ENCODE results near the gene SMIM3.
"Not testable (repeated sequence)": the region's sequence is repeated elsewhere in the genome, so short reads cannot be mapped to it uniquely, and the experiment has no call there.

The SMIM3 gene

DNA sequence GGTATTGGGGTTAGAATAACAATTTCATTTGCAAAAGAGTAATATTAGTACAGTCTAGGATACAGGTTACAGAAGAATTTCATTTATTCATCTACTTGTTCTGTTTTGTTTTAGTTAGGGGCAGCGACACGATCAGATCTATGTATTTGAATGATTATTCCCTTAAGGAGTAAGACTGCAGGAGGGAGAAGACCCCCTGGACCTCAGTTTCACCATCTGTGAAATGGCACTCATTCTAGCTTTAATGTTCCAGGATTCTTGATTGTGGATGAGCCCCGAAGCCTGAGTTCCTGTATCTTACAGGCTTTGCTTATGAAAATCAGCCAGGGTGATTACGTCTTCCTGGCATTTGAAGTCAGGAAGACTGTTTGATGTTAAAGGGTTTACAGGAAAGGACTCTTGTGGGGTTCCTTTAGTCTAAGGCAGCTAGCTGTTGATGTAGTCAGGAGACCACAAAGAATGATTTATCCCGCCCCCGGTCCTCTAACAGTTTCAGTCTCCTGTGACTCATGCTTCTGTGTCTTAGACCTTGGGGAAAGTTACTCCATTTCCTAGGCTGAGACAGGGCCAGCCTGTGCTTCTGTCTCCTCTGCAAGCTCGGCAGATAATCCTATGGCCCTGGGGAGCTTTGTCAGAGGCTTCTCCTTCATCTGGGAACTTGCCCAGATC lies 11.5 kb downstream of the SMIM3 start:
- H3K36me3 ChIP-seq (ENCODE audit: control insufficient read depth in 2 of 2, insufficient read depth in 2 of 2, low read length in 2 of 2), result no peaks in the 10 kb centered on the region
- H3K9ac ChIP-seq (ENCODE audit: low read depth in 1 of 2, low read length in 2 of 2), result no peak overlapping the region
- H3K27me3 ChIP-seq (ENCODE audit: control insufficient read depth in 2 of 2, insufficient read depth in 2 of 2, low read length in 2 of 2), result no peaks in the 10 kb centered on the region
- no peak overlapping the region for H3K4me3 ChIP-seq (ENCODE audit: low read length in 2 of 2)
- H3K4me1 ChIP-seq (ENCODE audit: control insufficient read depth in 2 of 2, insufficient read depth in 2 of 2, low read length in 2 of 2), result peaks cover 0 to 5% of the 10 kb centered on the region in 2 donors
- no peaks in the 10 kb centered on the region for H3K9me3 ChIP-seq (ENCODE audit: control insufficient read depth in 2 of 2, low read length in 2 of 2)
- H3K27ac ChIP-seq (ENCODE audit: low read depth in 2 of 2, low read length in 2 of 2), result peak overlapping the region; percentile 56 to 66

DNA sequence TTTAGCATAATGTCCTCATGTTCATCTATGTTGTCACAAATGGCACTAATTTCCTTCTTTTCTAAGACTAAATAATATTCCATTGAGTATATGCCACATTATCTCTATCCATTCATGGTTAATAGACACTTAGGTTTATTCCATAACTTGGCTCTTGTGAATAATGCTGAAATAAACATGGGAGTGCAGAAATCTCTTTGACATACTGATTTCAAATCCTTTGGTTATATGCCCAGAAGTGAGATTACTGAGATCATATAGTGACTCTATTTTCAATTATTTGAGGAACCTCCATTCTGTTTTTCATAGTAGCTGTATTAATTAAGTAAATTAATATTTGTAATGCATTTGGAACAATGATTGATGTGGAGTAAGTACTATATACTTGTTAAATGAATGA lies 13.0 kb downstream of the SMIM3 start:
- H3K4me1 ChIP-seq (ENCODE audit: control insufficient read depth in 2 of 2, insufficient read depth in 2 of 2, low read length in 2 of 2), result peaks cover 0 to 5% of the 10 kb centered on the region in 2 donors
- H3K9ac ChIP-seq (ENCODE audit: low read depth in 1 of 2, low read length in 2 of 2), result no peak overlapping the region
- H3K36me3 ChIP-seq (ENCODE audit: control insufficient read depth in 2 of 2, insufficient read depth in 2 of 2, low read length in 2 of 2), result peaks cover 5 to 10% of the 10 kb centered on the region in 2 donors
- no peak overlapping the region for H3K4me3 ChIP-seq (ENCODE audit: low read length in 2 of 2)
- H3K27me3 ChIP-seq (ENCODE audit: control insufficient read depth in 2 of 2, insufficient read depth in 2 of 2, low read length in 2 of 2), result no peaks in the 10 kb centered on the region
- H3K9me3 ChIP-seq (ENCODE audit: control insufficient read depth in 2 of 2, low read length in 2 of 2), result no peaks in the 10 kb centered on the region
- no peak overlapping the region for H3K27ac ChIP-seq (ENCODE audit: low read depth in 2 of 2, low read length in 2 of 2)

DNA sequence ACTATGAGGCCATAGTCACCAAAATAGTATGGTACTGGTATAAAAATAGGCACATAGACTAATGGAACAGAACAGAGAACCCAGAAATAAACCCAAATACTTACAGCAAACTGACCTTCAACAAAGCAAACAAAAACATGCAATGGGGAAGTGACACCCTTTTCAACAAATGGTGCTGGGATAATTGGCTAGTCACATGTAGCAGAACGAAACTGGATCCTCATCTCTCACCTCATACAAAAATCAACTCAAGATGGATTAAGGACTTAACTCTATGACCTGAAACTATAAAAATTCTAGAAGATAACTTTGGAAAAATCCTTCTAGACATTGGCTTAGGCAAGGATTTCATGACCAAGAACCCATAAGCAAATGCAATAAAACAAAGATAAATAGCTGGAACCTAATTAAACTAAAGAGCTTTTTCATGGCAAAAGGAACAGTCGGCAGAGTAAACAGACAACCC lies 14.9 kb downstream of the SMIM3 start:
- H3K27ac ChIP-seq (ENCODE audit: low read depth in 2 of 2, low read length in 2 of 2); H3K4me3 ChIP-seq (ENCODE audit: low read length in 2 of 2); H3K9ac ChIP-seq (ENCODE audit: low read depth in 1 of 2, low read length in 2 of 2); H3K27me3 ChIP-seq (ENCODE audit: control insufficient read depth in 2 of 2, insufficient read depth in 2 of 2, low read length in 2 of 2); H3K4me1 ChIP-seq (ENCODE audit: control insufficient read depth in 2 of 2, insufficient read depth in 2 of 2, low read length in 2 of 2); H3K9me3 ChIP-seq (ENCODE audit: control insufficient read depth in 2 of 2, low read length in 2 of 2): not testable (repeated sequence)
- H3K36me3 ChIP-seq (ENCODE audit: control insufficient read depth in 2 of 2, insufficient read depth in 2 of 2, low read length in 2 of 2), result peaks cover 5 to 13% of the 10 kb centered on the region in 2 donors

DNA sequence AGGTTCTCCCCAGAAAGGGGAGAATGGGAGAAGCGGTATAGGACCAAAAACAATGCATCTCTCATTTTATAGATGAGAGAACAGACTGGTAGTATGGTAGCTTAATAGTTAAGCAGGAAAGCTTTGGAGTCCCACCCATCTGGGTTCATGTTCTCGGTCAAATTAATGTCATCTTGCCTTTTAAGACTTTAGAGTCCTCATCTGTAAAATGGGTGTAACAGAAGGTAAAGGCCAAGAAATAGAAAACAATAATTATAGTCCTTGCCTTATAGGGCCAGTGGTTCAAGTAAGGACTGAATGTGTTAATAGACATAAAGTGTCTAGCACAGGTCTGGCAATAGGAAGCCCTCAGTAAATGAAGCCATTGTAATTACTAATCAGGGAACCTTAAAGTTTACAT lies 16.4 kb downstream of the SMIM3 start:
- H3K4me1 ChIP-seq (ENCODE audit: control insufficient read depth in 2 of 2, insufficient read depth in 2 of 2, low read length in 2 of 2), result peaks cover 0 to 5% of the 10 kb centered on the region in 2 donors
- H3K4me3 ChIP-seq (ENCODE audit: low read length in 2 of 2), result no peak overlapping the region
- peaks cover 5 to 13% of the 10 kb centered on the region in 2 donors for H3K36me3 ChIP-seq (ENCODE audit: control insufficient read depth in 2 of 2, insufficient read depth in 2 of 2, low read length in 2 of 2)
- H3K27me3 ChIP-seq (ENCODE audit: control insufficient read depth in 2 of 2, insufficient read depth in 2 of 2, low read length in 2 of 2), result no peaks in the 10 kb centered on the region
- no peak overlapping the region for H3K9ac ChIP-seq (ENCODE audit: low read depth in 1 of 2, low read length in 2 of 2)
- no peak overlapping the region for H3K27ac ChIP-seq (ENCODE audit: low read depth in 2 of 2, low read length in 2 of 2)
- no peaks in the 10 kb centered on the region for H3K9me3 ChIP-seq (ENCODE audit: control insufficient read depth in 2 of 2, low read length in 2 of 2)

DNA sequence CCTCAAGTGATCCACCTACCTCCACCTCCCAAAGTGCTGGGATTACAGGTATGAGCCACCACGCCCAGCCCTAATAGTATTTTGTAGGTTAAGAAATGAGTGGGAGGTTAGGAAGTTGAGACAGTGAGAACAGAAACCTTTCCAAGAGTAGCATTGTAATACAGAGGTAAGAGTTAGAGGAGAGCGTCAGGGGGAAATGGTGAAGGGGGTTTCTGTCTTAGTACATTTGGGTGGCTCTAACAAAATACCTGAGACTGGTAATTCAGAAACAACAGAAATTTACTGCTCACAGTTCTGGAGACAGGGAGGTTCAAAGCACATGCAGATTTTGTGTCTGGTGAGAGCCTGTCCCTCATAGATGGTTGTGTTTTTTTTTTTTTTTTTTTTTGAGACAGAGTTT lies 18.8 kb downstream of the SMIM3 start:
- no peaks in the 10 kb centered on the region for H3K9me3 ChIP-seq (ENCODE audit: control insufficient read depth in 2 of 2, low read length in 2 of 2)
- no peaks in the 10 kb centered on the region for H3K27me3 ChIP-seq (ENCODE audit: control insufficient read depth in 2 of 2, insufficient read depth in 2 of 2, low read length in 2 of 2)
- H3K36me3 ChIP-seq (ENCODE audit: control insufficient read depth in 2 of 2, insufficient read depth in 2 of 2, low read length in 2 of 2), result peaks cover 5 to 13% of the 10 kb centered on the region in 2 donors
- H3K9ac ChIP-seq (ENCODE audit: low read depth in 1 of 2, low read length in 2 of 2), result no peak overlapping the region
- no peak overlapping the region for H3K4me3 ChIP-seq (ENCODE audit: low read length in 2 of 2)
- no peak overlapping the region for H3K27ac ChIP-seq (ENCODE audit: low read depth in 2 of 2, low read length in 2 of 2)
- H3K4me1 ChIP-seq (ENCODE audit: control insufficient read depth in 2 of 2, insufficient read depth in 2 of 2, low read length in 2 of 2), result no peaks in the 10 kb centered on the region

DNA sequence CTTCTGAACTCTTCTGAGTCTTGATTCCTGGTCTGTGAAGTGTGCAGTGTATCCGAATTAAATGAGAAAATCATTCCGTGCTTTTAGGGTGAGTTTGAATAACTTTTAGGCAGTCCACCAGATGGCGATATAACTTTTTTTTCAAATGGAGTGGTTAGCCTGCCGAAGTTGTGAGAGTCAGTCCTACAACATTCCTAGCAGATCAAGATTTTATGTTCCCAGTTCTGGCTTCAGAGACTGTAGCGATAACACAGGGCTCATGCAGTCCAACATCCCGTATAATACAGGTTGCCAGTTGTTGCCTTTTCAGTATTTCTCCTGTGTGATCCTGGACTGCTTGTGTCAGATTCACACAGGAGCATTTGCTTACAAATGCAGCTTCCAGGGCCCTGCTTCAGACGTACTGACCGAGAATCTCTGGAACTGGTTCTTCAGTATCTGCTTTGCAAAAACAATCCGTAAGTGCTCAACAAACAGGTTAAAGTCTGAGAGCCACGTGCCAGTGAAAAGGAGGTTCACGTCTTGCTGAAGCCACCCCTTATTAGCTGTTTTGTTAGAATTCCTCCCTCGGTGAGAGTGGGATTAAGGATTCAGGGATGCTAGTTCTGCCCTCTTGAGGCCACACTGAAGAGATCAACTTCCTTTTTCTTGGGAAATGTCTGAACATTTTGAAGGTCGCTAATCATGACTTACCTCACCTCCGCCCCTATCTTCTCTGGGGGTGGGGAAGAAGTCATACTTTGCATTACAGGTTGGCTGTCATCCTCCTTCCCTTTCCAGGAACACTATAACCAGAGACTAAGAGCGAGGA lies 22.8 kb downstream of the SMIM3 start:
- Histone ChIP-seq H3K36me3 (ENCODE audit: control insufficient read depth in 2 of 2, insufficient read depth in 2 of 2, low read length in 2 of 2) (peaks cover 0 to 3% of the 10 kb centered on the region in 2 donors), H3K27me3 (ENCODE audit: control insufficient read depth in 2 of 2, insufficient read depth in 2 of 2, low read length in 2 of 2) (no peaks in the 10 kb centered on the region), H3K9ac (ENCODE audit: low read depth in 1 of 2, low read length in 2 of 2) (peak overlapping the region in 1 of 2 donors; percentile 32), H3K9me3 (ENCODE audit: control insufficient read depth in 2 of 2, low read length in 2 of 2) (no peaks in the 10 kb centered on the region), H3K27ac (ENCODE audit: low read depth in 2 of 2, low read length in 2 of 2) (peak overlapping the region in 1 of 2 donors; percentile 50), H3K4me3 (ENCODE audit: low read length in 2 of 2) (peak overlapping the region; percentile 56 to 60), H3K4me1 (ENCODE audit: control insufficient read depth in 2 of 2, insufficient read depth in 2 of 2, low read length in 2 of 2) (no peaks in the 10 kb centered on the region)

DNA sequence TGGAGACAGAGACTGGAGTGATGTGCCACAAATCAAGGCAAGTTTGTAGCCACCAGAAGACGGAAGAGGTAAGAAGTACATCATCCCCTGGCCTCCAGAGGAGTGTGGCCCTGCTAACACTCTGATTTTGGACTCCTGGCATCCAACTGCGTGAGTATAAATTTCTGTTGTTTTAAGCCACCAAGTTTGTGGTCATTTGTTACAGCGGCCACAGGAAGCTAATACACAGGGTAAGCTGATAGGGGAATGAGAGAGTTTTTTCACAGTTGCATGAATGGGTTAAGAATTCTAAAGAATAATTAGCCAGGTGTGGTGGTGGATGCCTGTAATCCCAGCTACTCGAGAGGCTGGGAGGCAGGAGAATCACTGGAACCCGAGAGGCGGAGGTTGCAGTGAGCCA lies 25.8 kb downstream of the SMIM3 start:
- H3K27me3 ChIP-seq (ENCODE audit: control insufficient read depth in 2 of 2, insufficient read depth in 2 of 2, low read length in 2 of 2), result no peaks in the 10 kb centered on the region
- H3K9ac ChIP-seq (ENCODE audit: low read depth in 1 of 2, low read length in 2 of 2), result no peak overlapping the region
- H3K9me3 ChIP-seq (ENCODE audit: control insufficient read depth in 2 of 2, low read length in 2 of 2), result no peaks in the 10 kb centered on the region
- H3K4me1 ChIP-seq (ENCODE audit: control insufficient read depth in 2 of 2, insufficient read depth in 2 of 2, low read length in 2 of 2), result no peaks in the 10 kb centered on the region
- no peaks in the 10 kb centered on the region for H3K36me3 ChIP-seq (ENCODE audit: control insufficient read depth in 2 of 2, insufficient read depth in 2 of 2, low read length in 2 of 2)
- H3K27ac ChIP-seq (ENCODE audit: low read depth in 2 of 2, low read length in 2 of 2), result no peak overlapping the region
- no peak overlapping the region for H3K4me3 ChIP-seq (ENCODE audit: low read length in 2 of 2)

DNA sequence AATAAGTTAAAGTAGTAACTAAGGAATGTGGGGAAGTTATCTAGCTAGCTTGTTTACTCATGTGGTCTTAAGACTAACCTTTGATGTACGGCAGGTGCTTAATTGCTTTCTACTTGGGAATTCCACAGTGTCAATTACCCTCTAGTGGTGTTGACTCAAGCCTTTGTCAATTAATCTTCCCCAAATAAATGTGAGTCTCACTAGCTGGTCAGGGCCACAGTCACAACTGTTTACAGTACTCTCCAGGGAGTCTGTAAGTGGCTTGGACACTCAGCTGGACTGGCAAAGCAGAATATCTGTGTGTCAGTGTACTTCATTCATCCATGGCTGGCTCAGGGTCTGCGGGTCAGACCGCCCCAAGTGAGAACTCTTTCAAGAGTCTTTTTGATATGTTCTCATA lies 30.8 kb downstream of the SMIM3 start:
- Histone ChIP-seq H3K9ac (ENCODE audit: low read depth in 1 of 2, low read length in 2 of 2) (no peak overlapping the region), H3K36me3 (ENCODE audit: control insufficient read depth in 2 of 2, insufficient read depth in 2 of 2, low read length in 2 of 2) (no peaks in the 10 kb centered on the region), H3K4me1 (ENCODE audit: control insufficient read depth in 2 of 2, insufficient read depth in 2 of 2, low read length in 2 of 2) (no peaks in the 10 kb centered on the region), H3K27me3 (ENCODE audit: control insufficient read depth in 2 of 2, insufficient read depth in 2 of 2, low read length in 2 of 2) (peaks cover 0 to 7% of the 10 kb centered on the region in 2 donors), H3K4me3 (ENCODE audit: low read length in 2 of 2) (no peak overlapping the region), H3K27ac (ENCODE audit: low read depth in 2 of 2, low read length in 2 of 2) (no peak overlapping the region), H3K9me3 (ENCODE audit: control insufficient read depth in 2 of 2, low read length in 2 of 2) (no peaks in the 10 kb centered on the region)

DNA sequence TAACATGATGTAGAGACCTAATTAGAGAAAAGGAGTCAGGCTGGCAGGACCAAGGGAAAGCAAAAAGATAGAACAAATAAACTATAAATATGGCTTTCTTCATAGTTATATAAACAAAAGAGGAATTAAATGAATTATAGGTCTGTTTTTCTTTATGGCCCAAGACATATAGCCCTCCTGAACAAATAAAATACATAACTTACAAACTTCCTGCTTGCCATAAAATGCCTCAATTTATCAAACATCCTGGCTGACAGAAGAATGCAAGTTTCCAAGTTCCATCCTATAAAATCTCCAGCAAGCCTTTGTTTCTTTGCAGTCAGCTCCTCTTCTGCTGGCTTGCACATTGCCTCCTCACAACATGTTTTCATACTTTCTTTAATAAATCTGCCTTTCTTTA lies 36.5 kb downstream of the SMIM3 start:
- Histone ChIP-seq H3K9me3 (ENCODE audit: control insufficient read depth in 2 of 2, low read length in 2 of 2) (peaks cover 3 to 5% of the 10 kb centered on the region in 2 donors), H3K4me1 (ENCODE audit: control insufficient read depth in 2 of 2, insufficient read depth in 2 of 2, low read length in 2 of 2) (no peaks in the 10 kb centered on the region), H3K9ac (ENCODE audit: low read depth in 1 of 2, low read length in 2 of 2) (no peak overlapping the region), H3K27ac (ENCODE audit: low read depth in 2 of 2, low read length in 2 of 2) (no peak overlapping the region), H3K27me3 (ENCODE audit: control insufficient read depth in 2 of 2, insufficient read depth in 2 of 2, low read length in 2 of 2) (peaks cover 3 to 15% of the 10 kb centered on the region in 2 donors), H3K36me3 (ENCODE audit: control insufficient read depth in 2 of 2, insufficient read depth in 2 of 2, low read length in 2 of 2) (no peaks in the 10 kb centered on the region), H3K4me3 (ENCODE audit: low read length in 2 of 2) (no peak overlapping the region)

DNA sequence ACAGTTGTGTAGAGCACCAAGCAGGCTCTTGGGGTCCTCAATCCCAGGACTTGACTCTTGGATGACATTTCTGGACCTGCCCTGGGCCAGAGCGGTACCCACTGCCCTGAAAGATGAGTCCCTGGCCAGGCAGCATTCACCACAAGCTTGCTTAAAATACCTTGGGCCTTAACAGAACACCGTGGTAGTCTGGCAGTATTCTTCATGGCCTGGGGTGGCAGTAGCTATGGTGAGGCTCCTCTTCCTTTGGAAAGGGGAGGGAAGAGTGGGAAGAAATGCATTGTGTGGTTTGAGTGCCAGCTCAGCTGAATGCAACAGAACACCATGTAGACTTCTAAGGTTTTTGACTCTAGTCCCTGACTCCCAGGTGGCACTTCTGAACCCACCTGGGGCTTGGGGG lies 38.4 kb downstream of the SMIM3 start:
- H3K4me1 ChIP-seq (ENCODE audit: control insufficient read depth in 2 of 2, insufficient read depth in 2 of 2, low read length in 2 of 2), result no peaks in the 10 kb centered on the region
- no peak overlapping the region for H3K4me3 ChIP-seq (ENCODE audit: low read length in 2 of 2)
- H3K27me3 ChIP-seq (ENCODE audit: control insufficient read depth in 2 of 2, insufficient read depth in 2 of 2, low read length in 2 of 2), result peaks cover 3 to 7% of the 10 kb centered on the region in 2 donors
- H3K36me3 ChIP-seq (ENCODE audit: control insufficient read depth in 2 of 2, insufficient read depth in 2 of 2, low read length in 2 of 2), result no peaks in the 10 kb centered on the region
- H3K27ac ChIP-seq (ENCODE audit: low read depth in 2 of 2, low read length in 2 of 2), result no peak overlapping the region
- H3K9ac ChIP-seq (ENCODE audit: low read depth in 1 of 2, low read length in 2 of 2), result no peak overlapping the region
- H3K9me3 ChIP-seq (ENCODE audit: control insufficient read depth in 2 of 2, low read length in 2 of 2), result peaks cover 3 to 5% of the 10 kb centered on the region in 2 donors
